HG02642 (cell line): ENCODE data around the gene USP49.
"Not testable (repeated sequence)": the region's sequence is repeated elsewhere in the genome, so short reads cannot be mapped to it uniquely, and the experiment has no call there.

Source experiments
- ATAC-seq: cut with Tn5 transposase; IDR thresholded peaks from one replicate; pipeline ENCODE4 v1.9.1; 2021; ENCODE audit warnings: mild to moderate bottlenecking; ENCODE audit not compliant: unreplicated experiment, poor library complexity

The USP49 gene

GRCh38 chr6:41815587-41815986, 79.6 kb downstream of the USP49 start:
- no peak for ATAC-seq

- no peak for ATAC-seq
These were observed 80.5 kb downstream of the USP49 start for GRCh38 chr6:41814629-41815028.

DNA sequence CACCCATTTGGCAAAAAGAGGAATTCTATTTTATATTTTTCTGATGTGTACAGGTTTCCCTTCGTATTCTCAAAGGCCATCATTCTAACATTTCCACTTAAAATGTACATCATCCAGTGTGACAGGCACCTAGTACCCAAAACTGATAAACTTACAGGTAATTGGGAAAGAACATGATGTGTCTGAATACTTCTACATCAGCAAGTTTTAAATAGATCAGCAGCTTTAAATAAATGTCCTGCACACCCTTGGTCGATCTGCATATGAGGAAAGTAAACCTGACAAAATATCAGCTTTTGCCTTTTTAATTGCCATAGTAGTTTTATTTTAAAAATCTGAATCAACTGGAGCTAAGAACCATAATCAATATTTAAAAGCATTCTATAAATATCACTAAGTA, 81.2 kb downstream of the USP49 start:
- no peak for ATAC-seq

DNA sequence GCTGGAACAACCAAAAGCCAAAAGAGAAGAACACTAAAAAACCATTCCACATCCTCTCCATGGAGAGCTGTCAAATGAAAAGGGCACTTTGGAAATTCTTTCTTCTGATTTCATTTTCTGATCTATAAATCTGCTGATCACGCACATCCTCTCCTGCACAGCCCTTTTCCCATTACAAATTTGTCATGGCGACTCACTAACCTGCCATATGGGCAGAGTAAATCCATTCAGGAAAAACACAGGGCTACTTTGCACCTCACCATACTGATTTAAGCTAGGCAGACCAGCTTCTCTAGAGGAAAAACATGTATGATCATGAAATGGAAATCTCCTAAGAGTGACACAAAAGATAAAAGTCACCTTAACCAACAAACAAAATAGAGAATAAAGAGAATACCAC, 81.7 kb downstream of the USP49 start:
- no peak for ATAC-seq

DNA sequence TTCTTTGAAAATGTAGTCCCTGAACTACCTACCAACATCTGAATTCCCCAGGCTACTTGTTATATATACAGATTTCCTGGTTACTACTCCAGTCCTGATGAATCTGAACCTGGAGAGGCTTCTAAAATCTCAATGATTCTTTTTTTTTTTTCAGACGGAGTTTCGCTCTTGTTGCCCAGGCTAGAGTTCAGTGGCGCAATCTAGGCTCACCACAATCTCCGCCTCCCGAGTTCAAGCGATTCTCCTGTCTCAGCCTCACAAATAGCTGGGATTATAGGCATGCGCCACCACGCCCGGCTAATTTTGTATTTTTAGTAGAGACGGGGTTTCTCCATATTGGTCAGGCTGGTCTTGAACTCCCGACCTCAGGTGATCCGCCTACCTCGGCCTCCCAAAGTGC, 83.2 kb downstream of the USP49 start:
- ATAC-seq: not testable (repeated sequence)

- ATAC-seq: no peak
These were observed 84.1 kb downstream of the USP49 start for GRCh38 chr6:41811095-41811494.

GRCh38 chr6:41805830-41806774, 89.1 kb downstream of the USP49 start:
- no peak for ATAC-seq

DNA sequence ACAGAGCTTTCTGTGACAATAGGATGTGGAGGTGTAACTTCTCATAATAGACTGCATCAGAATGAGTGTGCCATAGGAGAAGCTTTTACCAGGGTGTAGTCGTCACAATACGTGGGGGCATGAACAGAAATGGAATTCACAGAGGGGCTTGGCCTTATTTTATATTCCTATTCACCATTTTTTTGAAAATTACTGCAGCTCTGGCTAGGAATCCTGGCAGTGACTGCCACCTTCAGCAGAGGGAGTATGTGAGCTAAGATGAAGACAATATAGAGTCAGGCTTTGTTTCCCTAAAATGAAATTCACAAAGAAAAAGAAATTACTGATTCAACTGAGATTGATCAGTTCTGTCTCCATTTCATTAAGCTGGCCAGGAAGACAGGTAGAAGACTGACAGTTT, 93.8 kb downstream of the USP49 start:
- no peak for ATAC-seq

DNA sequence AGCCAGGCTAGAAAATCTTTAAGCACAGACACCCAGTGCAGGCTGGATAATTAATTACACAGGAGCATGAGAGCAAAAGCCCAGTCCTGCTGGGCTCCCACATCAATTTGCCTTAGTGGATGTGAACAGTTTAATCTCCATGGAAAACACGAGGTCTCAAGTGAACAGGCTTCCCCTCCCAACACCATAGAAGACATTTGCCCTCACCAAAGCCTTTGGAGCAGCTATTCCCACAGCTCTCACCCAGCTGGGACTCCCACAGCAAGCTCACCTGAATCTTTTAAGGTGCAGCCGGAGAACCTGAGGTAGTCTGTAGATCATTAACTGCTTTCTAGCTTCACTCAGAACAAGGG, 95.6 kb downstream of the USP49 start:
- ATAC-seq: no peak

DNA sequence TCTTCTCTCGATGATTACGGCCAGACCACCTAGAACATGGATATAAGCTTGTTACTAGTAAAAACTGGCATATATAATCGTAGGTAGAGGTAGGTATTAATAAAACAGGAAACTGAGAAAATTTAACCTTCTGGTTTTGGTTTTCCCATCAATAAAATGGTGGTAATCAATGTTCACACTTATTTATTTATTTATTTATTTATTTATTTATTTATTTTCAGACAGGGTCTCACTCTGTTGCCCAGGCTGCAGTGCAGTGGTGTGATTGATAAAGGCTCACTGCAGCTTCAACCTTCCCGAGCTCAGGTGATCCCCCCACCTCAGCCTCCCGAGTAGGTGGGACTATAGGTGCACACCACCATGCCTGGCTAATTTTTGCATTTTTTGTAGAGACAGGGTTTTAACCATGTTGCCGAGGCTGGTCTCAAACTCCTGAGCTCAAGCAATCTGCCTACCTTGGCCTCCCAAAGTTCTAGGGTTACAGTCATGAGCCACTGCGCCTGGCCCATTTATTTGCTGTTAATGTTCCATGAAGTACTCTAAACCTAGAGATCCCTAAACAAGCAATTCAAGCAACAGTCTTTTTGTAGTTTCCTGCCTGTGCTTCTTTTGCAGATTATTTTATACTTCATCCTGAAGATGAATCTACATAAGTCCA, 96.1 kb downstream of the USP49 start:
- no peak for ATAC-seq

- ATAC-seq: no peak
These were observed 98.7 kb downstream of the USP49 start for GRCh38 chr6:41796474-41796873.

DNA sequence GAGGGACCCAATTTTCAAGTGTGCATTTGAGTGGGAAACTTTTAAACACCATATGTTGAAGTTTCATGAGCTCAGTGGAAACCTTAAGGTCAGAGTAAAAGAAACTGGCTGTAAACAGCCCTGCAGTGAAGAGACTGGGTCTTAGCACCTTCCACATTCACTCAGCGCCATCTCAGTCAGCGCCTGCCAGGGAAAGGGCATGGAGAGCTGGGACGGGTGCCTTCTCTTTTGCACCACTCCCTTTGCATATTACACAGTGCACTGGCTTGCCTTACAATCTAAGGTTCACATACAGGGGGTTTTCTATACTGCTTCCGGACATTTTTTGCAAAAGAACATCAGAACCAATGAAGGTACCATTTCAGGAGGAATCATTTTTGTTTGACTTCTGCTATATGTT, 103.2 kb downstream of the USP49 start:
- ATAC-seq: no peak

- ATAC-seq: no peak
These were observed 103.9 kb downstream of the USP49 start for GRCh38 chr6:41791305-41791704.

DNA sequence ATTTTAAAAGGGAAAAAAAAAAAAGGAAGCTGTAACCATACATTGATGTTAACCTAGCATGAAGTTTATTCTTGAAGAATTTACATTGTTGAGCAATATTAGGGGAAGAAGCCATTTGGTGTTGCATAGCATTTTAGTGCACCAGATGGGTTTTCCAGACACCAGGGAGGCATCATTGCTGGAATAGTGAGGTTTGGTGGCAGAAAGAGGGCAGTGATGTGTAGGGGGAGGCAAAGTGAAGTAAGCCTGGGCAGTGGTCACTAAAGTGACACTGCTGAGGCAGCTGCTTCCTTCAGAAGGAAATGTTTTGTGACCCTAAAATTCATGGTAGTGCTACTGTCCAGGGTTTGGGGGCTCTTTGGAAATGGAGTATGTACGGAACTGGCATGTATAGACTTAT, 105.1 kb downstream of the USP49 start:
- no peak for ATAC-seq

DNA sequence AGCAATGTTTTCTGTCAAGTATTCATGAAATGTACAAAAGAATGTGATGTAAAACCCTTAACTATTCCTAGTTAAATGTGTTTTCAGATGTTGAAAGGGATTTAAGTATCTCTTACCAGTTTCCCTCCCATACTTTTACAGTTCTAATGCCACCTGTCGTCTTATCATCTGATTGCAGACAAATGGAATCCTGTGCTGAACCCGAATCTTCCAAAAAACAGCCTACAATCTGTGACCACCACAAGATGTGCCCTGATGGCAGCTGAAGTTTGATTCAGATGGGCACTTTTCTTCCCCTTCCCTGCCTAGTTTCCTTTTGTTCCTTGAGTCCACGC, 105.8 kb downstream of the USP49 start:
- ATAC-seq: no peak

DNA sequence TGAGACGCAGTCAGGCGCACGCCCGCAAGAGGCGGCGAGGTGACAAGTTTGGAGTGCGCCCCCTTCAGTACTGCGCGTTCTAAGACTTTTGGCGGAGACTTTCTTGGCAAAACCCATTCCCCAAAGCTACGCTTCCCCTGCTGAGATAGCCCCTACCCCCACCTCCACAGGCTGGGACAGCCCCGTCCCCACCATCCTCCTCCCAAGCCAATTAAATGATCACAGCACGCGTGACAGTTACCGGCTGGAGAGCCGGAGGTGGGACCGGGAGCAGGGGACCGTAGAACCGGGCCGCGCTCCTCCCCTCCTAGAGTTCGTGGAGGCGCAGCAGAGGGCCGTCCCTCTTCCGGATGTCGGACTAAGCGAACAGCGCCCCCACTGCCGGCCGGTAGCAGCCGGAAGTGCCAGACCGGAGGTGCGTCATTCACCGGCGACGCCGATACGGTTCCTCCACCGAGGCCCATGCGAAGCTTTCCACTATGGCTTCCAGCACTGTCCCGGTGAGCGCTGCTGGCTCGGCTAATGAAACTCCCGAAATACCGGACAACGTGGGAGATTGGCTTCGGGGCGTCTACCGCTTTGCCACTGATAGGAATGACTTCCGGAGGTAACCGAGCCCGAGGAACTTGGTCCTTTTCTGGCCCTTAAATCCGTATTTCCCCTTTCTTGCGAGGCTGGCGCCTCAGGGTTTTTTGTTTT, 107.8 kb downstream of the USP49 start, which contains the start of gene TOMM6:
Gene TOMM6 (plus strand): TSS at position 476 of the 699 bp plus-strand sequence. CDS start 4 bp downstream, at position 480.
- ATAC-seq: peak; percentile 85

DNA sequence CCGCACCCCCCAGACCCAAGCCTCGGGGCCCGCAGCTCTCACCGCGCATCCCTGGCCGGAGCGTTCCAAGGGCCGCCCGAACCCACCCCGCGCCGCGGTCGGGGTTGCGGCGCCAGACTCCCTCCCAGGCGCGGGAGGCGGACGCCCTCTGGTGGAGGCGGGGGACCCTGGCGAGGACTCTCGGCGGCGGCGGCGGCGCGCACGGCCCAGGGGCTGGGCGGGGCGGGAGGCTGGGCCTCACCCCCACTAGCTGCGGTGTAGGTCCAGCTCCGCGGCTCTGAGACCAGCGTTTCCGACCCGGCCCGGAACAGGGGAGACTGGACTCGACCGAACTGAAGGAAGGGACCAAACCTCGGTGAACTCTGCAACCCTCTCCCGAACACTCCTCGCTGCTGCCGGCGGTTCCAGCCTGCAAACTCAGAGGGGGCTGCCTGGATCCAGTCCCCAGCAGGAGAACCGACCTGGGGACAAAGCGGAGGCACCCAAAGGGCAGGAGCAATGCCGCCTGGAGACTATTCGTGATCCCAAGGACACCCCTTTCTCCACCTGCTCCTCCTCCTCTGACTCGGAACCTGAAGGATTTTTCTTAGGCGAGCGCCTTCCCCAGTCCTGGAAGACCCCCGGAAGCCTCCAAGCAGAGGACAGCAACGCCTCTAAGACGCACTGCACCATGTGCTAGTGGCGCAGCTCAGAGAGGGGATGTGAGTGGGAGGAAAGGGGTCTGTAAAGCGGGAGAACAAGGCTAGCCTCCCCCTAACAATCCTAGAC, 108.5 kb downstream of the USP49 start:
- peak; percentile 72 for ATAC-seq

DNA sequence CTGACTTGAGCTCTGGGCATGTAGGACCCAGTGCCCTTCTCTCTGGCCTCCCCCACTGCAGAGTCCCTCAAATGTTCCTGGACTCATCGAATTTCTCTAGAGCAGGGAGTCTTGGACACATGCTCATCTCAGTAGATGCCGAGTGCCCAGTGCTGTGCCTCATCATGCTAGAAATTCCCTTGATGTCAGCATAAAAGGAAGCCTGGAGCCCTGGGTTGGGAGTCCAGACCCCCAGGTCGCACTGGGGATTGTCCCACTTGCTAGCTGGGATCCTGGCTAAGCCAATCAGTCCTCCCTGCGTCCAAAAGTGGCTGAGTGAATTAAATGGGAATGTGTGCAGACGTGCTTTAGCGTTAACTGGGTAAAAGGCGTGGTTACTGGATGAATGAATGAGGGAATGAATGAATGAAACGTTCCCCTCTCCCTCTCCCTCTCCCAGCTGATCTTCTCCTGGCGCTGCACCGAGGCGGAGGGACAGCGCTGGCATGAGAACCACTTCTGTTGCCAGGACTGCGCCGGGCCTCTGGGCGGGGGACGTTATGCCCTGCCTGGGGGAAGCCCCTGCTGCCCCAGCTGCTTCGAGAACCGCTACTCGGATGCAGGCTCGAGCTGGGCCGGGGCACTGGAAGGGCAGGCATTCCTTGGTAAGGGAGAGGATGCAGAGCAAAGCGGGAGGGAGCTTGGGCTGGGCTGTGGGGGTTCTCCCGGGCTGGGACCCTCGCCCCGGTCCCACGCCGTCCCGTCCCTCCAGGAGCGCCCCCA, 109.3 kb downstream of the USP49 start:
- ATAC-seq: no peak

GRCh38 chr6:41785254-41785653, 109.9 kb downstream of the USP49 start:
- no peak for ATAC-seq
